Measurements from ENCODE around the gene ELMO1.
A peak's percentile ranks its signal among the peaks of the same experiment; 100 is the strongest.

ELMO1 gene

GRCh38 chr7:36969376-36969775 is 479.3 kb downstream of the ELMO1 start:
- no peak for FAIRE-seq
- DNase-seq (ENCODE audit: insufficient read length, low spot score), result no peak
- no peak for TF ChIP-seq CTCF (IDR thresholded peaks at IDR 0.05; ENCODE audit: insufficient read depth, missing control alignments)

- peak; percentile 47 for TF ChIP-seq CTCF (IDR thresholded peaks at IDR 0.05; ENCODE audit: insufficient read depth, missing control alignments)
- FAIRE-seq (no peak), DNase-seq (ENCODE audit: insufficient read length, low spot score) (no peak)
Observed at GRCh38 chr7:36967387-36967786, 481.3 kb downstream of the ELMO1 start.

DNA sequence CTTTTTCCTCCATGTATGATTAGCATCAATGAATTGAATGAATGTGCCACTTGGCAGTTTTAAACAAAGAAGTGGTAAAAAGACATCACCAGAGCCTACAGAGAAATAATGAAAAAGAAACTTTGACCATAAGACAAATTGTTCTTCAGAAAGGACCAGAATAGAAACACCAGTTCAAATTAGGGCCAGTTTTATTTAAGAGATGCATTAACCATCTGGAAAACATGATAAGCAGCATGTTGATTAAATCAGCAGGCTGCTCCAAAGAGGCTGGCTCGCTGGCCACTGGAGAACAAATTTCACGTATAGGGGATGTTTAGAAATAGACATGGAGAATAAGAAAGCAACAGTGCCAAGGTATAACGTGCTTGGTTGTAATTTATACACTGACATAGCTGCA is 482.0 kb downstream of the ELMO1 start:
- TF ChIP-seq CTCF (IDR thresholded peaks at IDR 0.05; ENCODE audit: insufficient read depth, missing control alignments), result no peak
- FAIRE-seq (no peak), DNase-seq (ENCODE audit: insufficient read length, low spot score) (no peak)

DNA sequence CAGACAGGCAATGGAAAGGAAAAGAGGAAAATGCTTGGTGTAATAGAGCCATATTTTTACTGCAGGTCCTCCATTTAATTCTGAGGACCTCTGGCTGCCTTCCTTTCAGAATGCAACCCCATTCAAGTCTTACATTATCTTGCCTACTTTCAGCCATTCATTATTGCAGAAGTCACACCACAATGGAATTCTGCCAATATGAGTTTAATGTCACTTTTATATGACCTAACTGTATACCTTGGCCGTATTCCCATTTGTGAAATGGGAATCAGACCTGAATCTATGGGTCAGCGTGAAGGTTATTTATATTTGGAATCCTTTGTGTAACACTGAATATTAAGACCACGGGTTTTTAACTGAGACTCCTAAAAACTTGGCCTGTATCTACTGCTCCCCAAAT is 482.6 kb downstream of the ELMO1 start:
- DNase-seq (ENCODE audit: insufficient read length, low spot score) (no peak), FAIRE-seq (no peak)
- no peak for TF ChIP-seq CTCF (IDR thresholded peaks at IDR 0.05; ENCODE audit: insufficient read depth, missing control alignments)

DNA sequence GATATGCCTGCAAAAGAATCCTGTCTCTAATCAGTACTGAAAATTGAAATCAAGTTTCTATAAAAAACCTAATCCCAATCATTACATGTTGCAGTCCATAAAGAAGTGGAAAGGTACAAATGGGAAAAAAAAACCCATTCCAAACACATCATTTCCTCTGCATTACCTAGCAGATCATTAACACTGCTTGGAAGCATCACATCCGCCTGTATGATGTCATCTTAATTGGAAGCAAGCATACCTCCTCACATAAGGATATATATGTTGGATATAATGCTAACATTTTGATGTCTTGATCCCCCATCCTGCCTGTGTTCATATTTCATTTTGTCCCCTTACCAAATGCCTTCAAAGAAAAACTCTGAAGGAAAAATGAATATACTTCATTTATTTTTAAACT is 483.0 kb downstream of the ELMO1 start:
- DNase-seq (ENCODE audit: insufficient read length, low spot score) (no peak), FAIRE-seq (no peak)
- TF ChIP-seq CTCF (IDR thresholded peaks at IDR 0.05; ENCODE audit: insufficient read depth, missing control alignments), result no peak

GRCh38 chr7:36964297-36964696 is 484.4 kb downstream of the ELMO1 start:
- DNase-seq (ENCODE audit: insufficient read length, low spot score) (no peak), FAIRE-seq (no peak)
- no peak for TF ChIP-seq CTCF (IDR thresholded peaks at IDR 0.05; ENCODE audit: insufficient read depth, missing control alignments)

DNA sequence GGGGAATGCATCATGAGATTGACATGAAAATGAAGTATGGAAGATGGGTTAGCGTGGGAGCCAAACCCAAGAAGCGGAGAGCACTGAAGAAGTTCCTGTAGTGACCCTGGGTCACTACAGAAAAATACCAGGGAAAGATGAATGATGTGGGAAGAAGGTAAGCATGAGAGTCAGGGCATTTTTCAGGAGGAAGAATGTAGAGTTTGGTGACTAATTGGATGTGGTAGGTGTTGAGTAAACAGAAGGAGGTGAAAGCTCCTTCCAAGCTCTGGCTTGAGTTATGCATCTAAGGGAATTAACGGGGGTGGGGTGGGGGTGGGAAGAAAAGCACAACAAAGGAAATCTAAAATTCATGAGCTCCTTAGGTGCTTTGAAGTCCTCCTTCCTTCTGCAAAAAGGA is 486.3 kb downstream of the ELMO1 start:
- FAIRE-seq (no peak), DNase-seq (ENCODE audit: insufficient read length, low spot score) (no peak)
- no peak for TF ChIP-seq CTCF (IDR thresholded peaks at IDR 0.05; ENCODE audit: insufficient read depth, missing control alignments)
